GM19463 (cell line): ENCODE data around the gene SH3PXD2A.
"Not testable (repeated sequence)": the region's sequence is repeated elsewhere in the genome, so short reads cannot be mapped to it uniquely, and the experiment has no call there.

Source experiments
- ATAC-seq: cut with Tn5 transposase; IDR thresholded peaks from one replicate; pipeline ENCODE4 v1.9.1; 2021; ENCODE audit warnings: mild to moderate bottlenecking, moderate library complexity; ENCODE audit not compliant: unreplicated experiment

The SH3PXD2A gene

GRCh38 chr10:103851261-103851660 lies 4.1 kb downstream of the SH3PXD2A start:
- no peak for ATAC-seq

GRCh38 chr10:103850572-103850895 lies 4.8 kb downstream of the SH3PXD2A start:
- no peak for ATAC-seq

GRCh38 chr10:103849880-103850571 lies 5.3 kb downstream of the SH3PXD2A start:
- no peak for ATAC-seq

- ATAC-seq = no peak
Observed at GRCh38 chr10:103849212-103849877, 6.0 kb downstream of the SH3PXD2A start.

GRCh38 chr10:103847909-103848468 lies 7.4 kb downstream of the SH3PXD2A start:
- no peak for ATAC-seq

GRCh38 chr10:103847346-103847745 lies 8.0 kb downstream of the SH3PXD2A start:
- ATAC-seq = no peak

- ATAC-seq = no peak
Observed at GRCh38 chr10:103845972-103846371, 9.4 kb downstream of the SH3PXD2A start.

GRCh38 chr10:103845346-103845745 lies 10.0 kb downstream of the SH3PXD2A start:
- not testable (repeated sequence) for ATAC-seq

GRCh38 chr10:103843854-103844570 lies 11.4 kb downstream of the SH3PXD2A start:
- ATAC-seq = no peak

GRCh38 chr10:103843045-103843444 lies 12.3 kb downstream of the SH3PXD2A start:
- no peak for ATAC-seq

- ATAC-seq = no peak
Observed at GRCh38 chr10:103842605-103843004, 12.8 kb downstream of the SH3PXD2A start.

- no peak for ATAC-seq
Observed at GRCh38 chr10:103841519-103841918, 13.9 kb downstream of the SH3PXD2A start.

GRCh38 chr10:103840740-103841070 lies 14.7 kb downstream of the SH3PXD2A start:
- ATAC-seq = no peak

- ATAC-seq = no peak
Observed at GRCh38 chr10:103839872-103840739, 15.3 kb downstream of the SH3PXD2A start.

GRCh38 chr10:103839519-103839871 lies 15.9 kb downstream of the SH3PXD2A start:
- no peak for ATAC-seq

- ATAC-seq = no peak
Observed at GRCh38 chr10:103838862-103839518, 16.4 kb downstream of the SH3PXD2A start.

GRCh38 chr10:103838070-103838395 lies 17.3 kb downstream of the SH3PXD2A start:
- no peak for ATAC-seq

- ATAC-seq = no peak
Observed at GRCh38 chr10:103837370-103838069, 17.9 kb downstream of the SH3PXD2A start.

GRCh38 chr10:103836861-103837260 lies 18.5 kb downstream of the SH3PXD2A start:
- ATAC-seq = no peak

GRCh38 chr10:103836273-103836672 lies 19.1 kb downstream of the SH3PXD2A start:
- ATAC-seq = no peak
